Endothelial cell of umbilical vein (primary cell): ENCODE data around the gene XKRX.

ENCODE experiments used
- CTCF ChIP-seq, 2 donors: IDR thresholded peaks; 1 replicate in 1 of 2; 2 replicates in 1 of 2; pipeline ENCODE4 v1.5.1; 2011; ENCODE audit warnings: low read length in 2 of 2, mild to moderate bottlenecking in 2 of 2, moderate library complexity in 2 of 2, control low read depth in 1 of 2, inconsistent platforms in 1 of 2, low read depth in 1 of 2; ENCODE audit not compliant: insufficient read depth in 1 of 2; ENCODE audit errors: extremely low read depth in 1 of 2
- EZH2 ChIP-seq: IDR thresholded peaks from 2 replicates; pipeline ENCODE4 v1.6.1; 2012; ENCODE audit warnings: borderline replicate concordance, low read depth, mild to moderate bottlenecking, moderate library complexity, low read length, inconsistent platforms; ENCODE audit not compliant: severe bottlenecking
- POLR2A ChIP-seq: IDR thresholded peaks from 2 replicates; pipeline ENCODE4 v1.6.1; 2012; ENCODE audit warnings: low read depth, mild to moderate bottlenecking, control low read depth, low read length
- POLR2AphosphoS5 ChIP-seq: IDR thresholded peaks from 2 replicates; pipeline ENCODE4 v1.6.1; 2012; ENCODE audit warnings: low read depth, mild to moderate bottlenecking, control low read depth, low read length, moderate library complexity; ENCODE audit not compliant: insufficient read depth

GRCh38 chrX:100871594-100872560 lies 56.8 kb downstream of the XKRX start:
- TF ChIP-seq EZH2 = no peak
- TF ChIP-seq CTCF (IDR thresholded peaks at IDR 0.05; ENCODE audit: extremely low read depth in 1 of 2, insufficient read depth in 1 of 2, low read depth in 1 of 2, low read length in 2 of 2) = no peak
- no peak for TF ChIP-seq POLR2A
- TF ChIP-seq POLR2AphosphoS5 = no peak
